ENCODE measurements around the gene ZSCAN5B.
A peak's percentile ranks its signal among the peaks of the same experiment; 100 is the strongest.

The ZSCAN5B gene

DNA sequence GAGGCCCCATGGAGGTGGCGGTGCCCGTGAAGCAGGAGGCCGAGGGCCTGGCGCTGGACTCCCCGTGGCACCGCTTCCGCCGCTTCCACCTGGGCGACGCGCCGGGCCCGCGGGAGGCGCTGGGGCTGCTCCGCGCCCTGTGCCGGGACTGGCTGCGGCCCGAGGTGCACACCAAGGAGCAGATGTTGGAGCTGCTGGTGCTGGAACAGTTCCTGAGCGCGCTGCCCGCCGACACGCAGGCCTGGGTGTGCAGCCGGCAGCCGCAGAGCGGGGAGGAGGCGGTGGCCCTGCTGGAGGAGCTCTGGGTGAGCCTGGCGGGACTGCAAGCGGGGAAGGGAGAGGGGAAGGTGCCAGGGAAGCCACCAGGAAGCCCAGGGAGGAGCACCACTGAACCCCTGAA is 50.7 kb downstream of the ZSCAN5B start:
- DNase-seq (ENCODE audit: low read depth in 1 of 2, low spot score in 1 of 2), result no peak

DNA sequence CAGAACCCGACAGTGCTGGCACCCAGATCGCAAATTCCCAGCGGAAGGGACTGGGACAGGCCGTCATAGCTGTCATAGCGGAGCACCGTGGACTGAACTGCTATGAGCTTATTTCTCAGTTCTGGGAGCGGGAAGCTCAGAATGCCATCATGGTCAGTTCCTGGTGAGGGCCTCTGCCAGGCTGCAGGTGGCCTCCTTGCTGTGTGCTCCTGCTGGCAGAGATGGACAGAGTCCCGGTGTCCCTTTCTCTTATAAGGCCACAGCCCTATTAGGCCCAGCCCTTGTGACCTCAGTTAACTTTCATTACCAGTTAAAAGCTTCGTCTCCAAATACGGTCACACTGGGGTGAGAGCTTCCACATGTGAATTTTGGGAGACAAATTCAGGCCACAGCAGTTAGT is 51.9 kb downstream of the ZSCAN5B start:
- DNase-seq (ENCODE audit: low read depth in 1 of 2, low spot score in 1 of 2), result no peak

DNA sequence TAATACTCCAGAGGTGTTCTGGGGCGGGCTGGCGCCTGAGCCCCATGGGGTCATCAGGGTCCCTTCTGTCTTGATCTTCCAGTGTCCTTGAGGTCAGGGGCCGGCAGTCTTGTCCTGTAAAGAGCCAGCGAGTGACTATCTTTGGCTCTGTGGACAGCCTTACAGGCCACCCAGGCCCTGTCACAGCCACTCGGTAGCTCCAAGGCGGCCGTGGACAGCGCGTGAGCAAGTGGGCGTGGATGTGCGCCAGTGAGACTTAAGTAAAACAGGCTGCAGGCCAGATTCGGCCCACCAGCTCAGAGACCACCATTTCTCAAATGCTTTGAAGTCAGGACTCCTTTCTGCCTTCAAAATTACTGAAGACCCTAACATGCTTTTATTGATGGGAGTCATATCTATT is 52.8 kb downstream of the ZSCAN5B start:
- DNase-seq (ENCODE audit: low read depth in 1 of 2, low spot score in 1 of 2), result no peak

DNA sequence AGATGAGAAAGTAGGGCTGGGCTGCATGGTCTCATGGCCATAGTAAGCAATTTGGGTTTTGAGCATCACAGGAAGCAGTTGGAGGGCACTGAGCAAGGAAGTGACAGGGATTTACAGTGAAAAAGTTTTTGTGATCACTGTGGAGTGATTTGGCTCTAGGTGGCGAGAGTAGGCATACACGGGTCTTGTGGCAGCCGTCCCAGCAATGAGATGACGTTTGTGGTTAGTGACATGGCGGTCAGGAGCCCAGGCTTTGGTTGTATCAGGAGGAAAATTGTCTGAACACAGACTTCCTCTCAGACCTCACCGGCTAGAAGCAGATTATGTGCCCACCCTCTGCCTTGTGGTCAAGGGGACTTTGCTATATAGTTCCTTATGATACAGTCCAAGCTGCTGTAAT is 53.2 kb downstream of the ZSCAN5B start:
- no peak for DNase-seq (ENCODE audit: low read depth in 1 of 2, low spot score in 1 of 2)

DNA sequence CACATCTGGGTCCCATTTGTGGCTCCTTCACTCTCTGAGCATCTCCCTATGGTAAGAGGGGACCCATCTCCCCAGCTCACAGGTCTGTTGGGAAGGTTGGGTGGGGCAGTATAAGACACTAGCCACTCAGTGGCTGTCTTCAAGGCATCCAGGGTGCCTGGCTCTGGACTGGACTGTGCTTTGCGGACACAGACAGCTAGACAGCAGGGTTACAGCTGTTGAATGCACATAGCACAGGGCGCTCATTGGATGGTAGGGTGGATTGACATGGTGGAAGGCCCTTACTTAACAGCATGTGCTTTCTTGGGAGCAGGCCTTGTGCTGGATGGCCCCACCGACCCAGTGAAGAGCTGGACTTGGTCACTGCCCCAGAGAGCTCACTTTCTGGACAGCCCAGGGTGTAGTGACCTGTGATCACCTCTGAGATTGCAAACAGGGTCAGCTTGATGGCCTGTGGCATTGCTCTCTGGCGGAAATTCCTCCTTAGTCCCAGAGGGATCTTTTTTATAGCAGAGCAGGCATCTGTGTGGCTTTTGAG is 54.6 kb downstream of the ZSCAN5B start:
- no peak for DNase-seq (ENCODE audit: low read depth in 1 of 2, low spot score in 1 of 2)

DNA sequence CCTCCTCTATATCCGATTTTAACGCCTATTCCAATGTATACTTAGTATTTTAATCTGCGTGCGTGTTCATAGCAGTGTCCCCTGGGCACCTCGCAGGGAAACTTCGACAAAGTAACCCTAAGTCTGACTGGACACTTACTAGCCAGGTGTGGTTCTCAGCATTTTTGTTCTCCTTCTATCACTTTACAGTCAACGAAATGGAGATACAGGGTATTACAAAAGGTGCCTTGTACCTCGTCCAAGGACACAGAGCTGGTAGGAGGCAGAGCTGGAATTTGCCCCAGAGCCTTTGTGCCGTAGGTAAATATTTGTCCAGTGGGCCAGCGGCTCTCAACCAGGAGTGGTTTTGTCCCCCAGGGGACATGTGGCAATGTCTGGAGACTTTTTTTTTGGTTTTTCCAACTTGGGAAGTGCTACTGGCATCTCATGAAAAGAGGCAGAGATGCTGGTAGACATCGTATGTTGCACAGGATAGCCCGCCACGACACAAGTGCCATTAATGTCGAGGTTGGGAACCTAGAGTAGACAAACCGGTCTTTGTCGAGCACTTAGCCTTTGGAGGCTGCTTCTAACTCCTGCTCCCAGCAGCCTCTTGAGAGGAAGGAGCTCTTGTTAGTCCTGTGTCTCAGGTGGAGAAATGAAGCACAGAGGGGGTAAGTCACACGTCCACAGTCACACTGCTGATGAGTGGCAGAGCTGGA is 55.3 kb downstream of the ZSCAN5B start:
- no peak for DNase-seq (ENCODE audit: low read depth in 1 of 2, low spot score in 1 of 2)

DNA sequence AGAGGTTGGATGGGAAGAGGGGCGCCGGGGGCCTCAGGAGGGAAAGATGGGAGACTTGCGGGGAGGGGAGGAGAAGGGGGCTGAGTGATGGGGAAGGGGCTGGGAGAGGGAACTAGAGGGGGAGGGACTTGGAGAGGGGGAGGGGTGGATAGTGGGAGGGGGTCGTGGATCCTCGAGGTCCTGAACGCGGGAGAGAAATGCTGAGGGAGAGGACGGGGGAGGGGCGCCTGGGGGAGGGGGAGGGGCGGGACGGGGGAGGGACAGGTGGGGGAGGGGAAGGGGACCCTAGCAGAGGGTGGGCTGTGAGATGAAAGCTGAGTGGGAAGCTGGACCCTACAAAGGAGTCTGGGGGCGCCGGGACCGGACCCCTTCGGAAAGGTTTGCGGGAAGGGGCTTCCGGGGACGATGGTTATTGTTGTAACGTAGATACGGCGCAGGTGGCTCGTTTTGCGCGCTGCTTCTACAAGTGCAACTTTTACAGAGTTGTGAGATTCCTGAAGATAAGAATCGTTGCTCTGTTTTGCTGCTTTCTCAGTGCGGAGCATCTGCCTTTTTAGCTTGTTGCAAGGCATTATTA is 56.1 kb downstream of the ZSCAN5B start:
- no peak for DNase-seq (ENCODE audit: low read depth in 1 of 2, low spot score in 1 of 2)

DNA sequence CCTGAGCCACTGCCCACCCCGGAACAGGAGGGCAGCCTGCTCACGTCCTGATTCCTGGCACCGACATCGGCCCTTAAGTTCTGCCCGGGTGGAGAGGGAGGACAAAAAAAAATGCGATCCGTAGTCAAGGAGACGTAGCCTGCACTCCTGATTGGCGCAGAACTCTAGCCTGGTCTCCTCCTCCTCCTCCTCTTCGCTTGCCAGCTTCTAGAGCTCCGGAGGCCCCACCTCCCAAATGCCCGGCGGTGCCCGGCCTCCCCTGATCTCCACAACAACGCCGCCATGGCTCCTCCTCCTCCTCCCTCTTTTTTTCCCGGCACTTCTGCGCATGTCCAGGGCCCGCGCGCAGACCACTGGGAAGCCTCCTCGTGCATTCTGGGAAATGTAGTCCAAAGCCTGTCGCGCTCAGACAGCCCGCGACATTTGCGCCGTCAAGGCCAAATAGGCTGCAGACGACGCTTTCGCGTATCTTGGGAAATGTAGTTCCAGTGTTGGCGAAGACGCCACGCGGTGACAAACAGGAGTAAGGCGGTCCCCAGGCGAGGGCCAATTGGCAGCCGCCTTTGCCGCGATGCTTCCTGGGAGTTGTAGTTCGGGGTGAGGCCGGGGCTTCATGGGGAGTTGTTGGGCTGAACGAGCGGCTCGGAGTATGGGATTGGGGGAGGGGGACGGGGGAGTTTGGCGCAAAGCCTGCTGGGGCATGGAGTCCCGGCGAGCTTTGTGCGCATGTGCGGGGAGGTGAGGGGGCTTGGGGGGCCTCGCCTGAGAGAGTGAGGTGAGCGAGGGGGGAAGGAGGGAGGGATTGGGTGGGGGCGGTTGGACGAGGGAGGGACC is 56.8 kb downstream of the ZSCAN5B start, which contains the start of gene ZNF444:
Gene ZNF444 (plus strand): TSS at position 705 of the 834 bp plus-strand sequence. CDS start 5,625 bp downstream, outside the sequence.
- DNase-seq (ENCODE audit: low read depth in 1 of 2, low spot score in 1 of 2), result peak; percentile 98 to 99

DNA sequence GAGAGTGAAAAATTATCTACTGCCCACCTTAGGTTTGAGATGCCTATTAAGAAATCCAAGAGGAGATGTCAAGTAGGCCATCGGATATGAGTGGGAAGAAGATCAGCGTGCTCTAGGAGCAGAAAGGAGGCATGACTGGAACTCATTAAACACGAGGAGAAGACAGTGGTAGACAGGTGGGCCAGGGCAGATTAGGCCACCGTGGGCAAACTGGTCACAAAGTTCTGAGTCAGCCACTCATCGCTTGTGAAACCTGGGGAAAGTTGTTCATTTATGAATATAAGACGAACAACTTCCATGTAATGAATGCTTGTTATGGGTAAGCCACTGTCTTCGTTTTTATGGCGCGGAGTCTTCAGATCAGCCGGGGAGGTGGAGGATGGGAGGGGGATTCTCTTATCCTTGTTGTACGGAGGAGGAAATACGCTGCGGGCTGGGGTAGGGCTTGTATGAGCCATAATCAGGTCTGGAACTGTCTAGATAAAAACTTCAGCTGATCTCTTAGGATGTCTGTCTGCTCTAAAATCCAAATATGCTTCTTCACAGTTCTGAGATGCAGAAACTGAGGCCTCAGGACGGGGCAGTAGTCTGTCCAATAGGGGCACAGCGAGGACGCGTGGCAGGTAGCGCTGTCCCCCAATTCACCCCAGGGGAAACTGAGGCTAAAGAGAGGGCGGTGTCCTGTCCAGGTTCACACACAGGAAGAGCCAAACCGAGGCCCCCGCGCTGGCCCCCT is 57.6 kb downstream of the ZSCAN5B start:
- DNase-seq (ENCODE audit: low read depth in 1 of 2, low spot score in 1 of 2), result no peak
